Measurements from ENCODE around the gene RNGTT.

DNA sequence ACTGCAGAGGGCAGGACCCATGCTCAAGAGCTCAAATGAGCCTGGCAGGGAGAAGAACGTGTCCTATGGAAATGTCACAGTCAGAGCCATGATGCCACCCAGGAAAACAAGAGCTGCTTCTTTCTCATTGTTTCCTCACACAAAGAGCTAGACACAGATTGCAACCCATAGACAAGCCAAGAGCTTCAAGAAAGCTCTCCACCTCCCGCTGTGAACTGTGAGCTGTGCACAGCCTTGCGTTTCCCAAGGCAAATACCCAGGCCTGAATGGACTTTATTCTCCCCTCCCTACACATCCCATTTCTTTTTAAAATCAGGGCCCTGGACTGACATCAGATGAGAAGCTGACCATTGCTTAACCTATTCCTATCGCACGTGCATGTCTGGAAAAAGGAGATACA is 388.8 kb downstream of the RNGTT start:
- TF ChIP-seq ZBTB7A (IDR thresholded peaks at IDR 0.05; ENCODE audit: low read depth) (no peak), YY1 (IDR thresholded peaks at IDR 0.05; ENCODE audit: low read depth) (no peak), CEBPB (IDR thresholded peaks at IDR 0.05) (no peak), RAD21 (IDR thresholded peaks at IDR 0.05; ENCODE audit: low read depth) (no peak), EP300 (IDR thresholded peaks at IDR 0.05; ENCODE audit: borderline replicate concordance) (no peak), EGR1 (IDR thresholded peaks at IDR 0.05) (no peak)

All from Ishikawa (cell line).